Parathyroid adenoma (tissue), 2 donors: Measurements from ENCODE around the gene WNT3.

Experiments
- H2AFZ ChIP-seq: fragments of 300-600 bp; sonication (generic); one replicate; pipeline ENCODE4 v1.7.0; 2017; ENCODE audit warnings: antibody characterized with exemption, mild to moderate bottlenecking
- H3K27ac ChIP-seq: fragments of 300-600 bp; sonication (generic); one replicate; pipeline ENCODE4 v1.7.0; 2017
- H3K27me3 ChIP-seq: fragments of 300-600 bp; sonication (generic); one replicate; pipeline ENCODE4 v1.7.0; 2017; ENCODE audit warnings: low read length; ENCODE audit not compliant: control insufficient read depth, insufficient read depth
- H3K36me3 ChIP-seq: fragments of 300-600 bp; sonication (generic); one replicate; pipeline ENCODE4 v1.7.0; 2017; ENCODE audit warnings: low read length; ENCODE audit not compliant: control insufficient read depth, insufficient read depth
- H3K4me1 ChIP-seq: fragments of 300-600 bp; sonication (generic); one replicate; pipeline ENCODE4 v1.7.0; 2017; ENCODE audit warnings: control low read depth
- H3K4me2 ChIP-seq: fragments of 300-600 bp; sonication (generic); one replicate; pipeline ENCODE4 v1.7.0; 2017; ENCODE audit warnings: low read length
- H3K4me3 ChIP-seq: fragments of 300-600 bp; sonication (generic); one replicate; pipeline ENCODE4 v1.7.0; 2017; ENCODE audit warnings: low read depth, low read length
- H3K79me2 ChIP-seq: fragments of 300-600 bp; sonication (generic); one replicate; pipeline ENCODE4 v1.7.0; 2017; ENCODE audit warnings: control low read depth
- H3K9ac ChIP-seq: fragments of 300-600 bp; sonication (generic); one replicate; pipeline ENCODE4 v1.7.0; 2017; ENCODE audit warnings: mild to moderate bottlenecking
- H3K9me3 ChIP-seq: fragments of 300-600 bp; sonication (generic); one replicate; pipeline ENCODE4 v1.7.0; 2017; ENCODE audit warnings: low read length; ENCODE audit not compliant: control insufficient read depth
- CTCF ChIP-seq: fragments of 300-600 bp; sonication (generic); IDR thresholded peaks from one replicate; pipeline ENCODE4 v1.7.0; 2017; ENCODE audit warnings: antibody characterized with exemption, mild to moderate bottlenecking
- donor health status: primary hyperparathyroidism.

Gene WNT3

GRCh38 chr17:46739982-46740381, 78.5 kb downstream of the WNT3 start:
- Histone ChIP-seq H3K4me3 (no peak overlapping the region), H3K36me3 (no peaks in the 10 kb centered on the region), H3K9ac (no peak overlapping the region), H3K79me2 (no peaks in the 10 kb centered on the region), H3K9me3 (no peaks in the 10 kb centered on the region), H3K4me1 (no peaks in the 10 kb centered on the region), H2AFZ (no peak overlapping the region), H3K27me3 (no peaks in the 10 kb centered on the region), H3K27ac (no peak overlapping the region), H3K4me2 (no peak overlapping the region)
- TF ChIP-seq CTCF = no peak

- Histone ChIP-seq H3K27me3 (no peaks in the 10 kb centered on the region), H3K36me3 (no peaks in the 10 kb centered on the region), H3K4me1 (no peaks in the 10 kb centered on the region), H2AFZ (no peak overlapping the region), H3K9ac (no peak overlapping the region), H3K4me3 (no peak overlapping the region), H3K9me3 (no peaks in the 10 kb centered on the region), H3K27ac (no peak overlapping the region), H3K79me2 (no peaks in the 10 kb centered on the region), H3K4me2 (no peak overlapping the region)
- no peak for TF ChIP-seq CTCF
Observed at GRCh38 chr17:46738544-46738943, 79.9 kb downstream of the WNT3 start.

GRCh38 chr17:46737326-46737725, 81.2 kb downstream of the WNT3 start:
- H3K27ac ChIP-seq = no peak overlapping the region
- H3K9me3 ChIP-seq = no peaks in the 10 kb centered on the region
- no peaks in the 10 kb centered on the region for H3K36me3 ChIP-seq
- H3K4me1 ChIP-seq = no peaks in the 10 kb centered on the region
- H3K9ac ChIP-seq = no peak overlapping the region
- H2AFZ ChIP-seq = no peak overlapping the region
- no peak overlapping the region for H3K4me3 ChIP-seq
- H3K79me2 ChIP-seq = no peaks in the 10 kb centered on the region
- no peak overlapping the region for H3K4me2 ChIP-seq
- TF ChIP-seq CTCF = no peak
- H3K27me3 ChIP-seq = no peaks in the 10 kb centered on the region

- H3K79me2 ChIP-seq = no peaks in the 10 kb centered on the region
- TF ChIP-seq CTCF = no peak
- H3K27ac ChIP-seq = no peak overlapping the region
- no peaks in the 10 kb centered on the region for H3K36me3 ChIP-seq
- H3K4me3 ChIP-seq = no peak overlapping the region
- H3K4me2 ChIP-seq = no peak overlapping the region
- H3K4me1 ChIP-seq = no peaks in the 10 kb centered on the region
- H3K9ac ChIP-seq = no peak overlapping the region
- no peaks in the 10 kb centered on the region for H3K27me3 ChIP-seq
- H3K9me3 ChIP-seq = no peaks in the 10 kb centered on the region
- H2AFZ ChIP-seq = no peak overlapping the region
Observed at GRCh38 chr17:46736100-46736499, 82.4 kb downstream of the WNT3 start.

GRCh38 chr17:46733837-46734475, 84.5 kb downstream of the WNT3 start:
- H2AFZ ChIP-seq = no peak overlapping the region
- H3K9me3 ChIP-seq = no peaks in the 10 kb centered on the region
- no peaks in the 10 kb centered on the region for H3K79me2 ChIP-seq
- H3K36me3 ChIP-seq = no peaks in the 10 kb centered on the region
- no peaks in the 10 kb centered on the region for H3K27me3 ChIP-seq
- no peak overlapping the region for H3K27ac ChIP-seq
- no peak overlapping the region for H3K4me2 ChIP-seq
- no peak overlapping the region for H3K9ac ChIP-seq
- TF ChIP-seq CTCF = no peak
- H3K4me1 ChIP-seq = no peaks in the 10 kb centered on the region
- H3K4me3 ChIP-seq = no peak overlapping the region
